Neural cell (in vitro differentiated cells): ENCODE results near the gene DMBT1. TPM values are rescaled to one million over a fixed set of nuclear protein-coding genes. Genes with fewer than 3 reads are reported as not detected.

Source experiments
- H2AFZ ChIP-seq: fragments of 200-600, 300-800 bp; sonication (generic), shearing (Covaris generic); 2 replicates; pipeline ENCODE4 v1.6.0; 2014; ENCODE audit warnings: low read depth, mild to moderate bottlenecking, antibody characterized with exemption, low read length, moderate library complexity
- H3F3A ChIP-seq: fragments of 200-600 bp; shearing (Covaris generic); 2 replicates; pipeline ENCODE4 v1.6.1; 2016; ENCODE audit warnings: mild to moderate bottlenecking, moderate library complexity, mixed read lengths, antibody characterized with exemption, low read length; ENCODE audit not compliant: insufficient read depth, poor library complexity, severe bottlenecking
- H3K27ac ChIP-seq: fragments of 200-600, 300-800 bp; sonication (generic), shearing (Covaris generic); 2 replicates; pipeline ENCODE4 v1.5.1; 2014; ENCODE audit warnings: mild to moderate bottlenecking, low read length, moderate library complexity
- H3K27me3 ChIP-seq: fragments of 300-800, 200-600 bp; sonication (generic), shearing (Covaris generic); 2 replicates; pipeline ENCODE4 v1.6.0; 2014; ENCODE audit warnings: mild to moderate bottlenecking, low read depth, low read length, moderate library complexity; ENCODE audit not compliant: insufficient read depth
- H3K36me3 ChIP-seq: fragments of 300-800, 200-600 bp; sonication (generic), shearing (Covaris generic); 2 replicates; pipeline ENCODE4 v1.5.1; 2014; ENCODE audit warnings: mild to moderate bottlenecking, antibody characterized with exemption, low read length, moderate library complexity; ENCODE audit not compliant: insufficient read depth
- H3K4me2 ChIP-seq: fragments of 300-800, 200-600 bp; sonication (generic), shearing (Covaris generic); 2 replicates; pipeline ENCODE4 v1.6.0; 2014; ENCODE audit warnings: mild to moderate bottlenecking, low read length
- H3K4me3 ChIP-seq: fragments of 300-800, 200-600 bp; sonication (generic), shearing (Covaris generic); 2 replicates; pipeline ENCODE4 v1.5.1; 2014; ENCODE audit warnings: mild to moderate bottlenecking, low read length, moderate library complexity
- H3K79me2 ChIP-seq: fragments of 200-600 bp; shearing (Covaris generic); replicated peaks from 2 replicates; pipeline ENCODE4 v1.6.0; 2014; ENCODE audit warnings: mild to moderate bottlenecking, low read length, moderate library complexity; ENCODE audit not compliant: insufficient read depth
- H3K9ac ChIP-seq: fragments of 300-800, 200-600 bp; sonication (generic), shearing (Covaris generic); 2 replicates; pipeline ENCODE4 v1.6.1; 2016; ENCODE audit warnings: mild to moderate bottlenecking, low read length, mixed read lengths
- H3K9me2 ChIP-seq: fragments of 200-600 bp; shearing (Covaris generic); 2 replicates; pipeline ENCODE4 v1.6.1; 2016; ENCODE audit warnings: mild to moderate bottlenecking, low read length, mixed read lengths; ENCODE audit not compliant: insufficient read depth
- H3K9me3 ChIP-seq: fragments of 200-600, 300-800 bp; sonication (generic), shearing (Covaris generic); 2 replicates; pipeline ENCODE4 v1.6.1; 2016; ENCODE audit warnings: mild to moderate bottlenecking, mixed run types, low read length, moderate library complexity, mixed read lengths
- H4K20me1 ChIP-seq: fragments of 200-600 bp; shearing (Covaris generic); 2 replicates; pipeline ENCODE4 v1.6.1; 2016; ENCODE audit warnings: mild to moderate bottlenecking, mixed run types; ENCODE audit not compliant: insufficient read depth
- EP300 ChIP-seq: fragments of 450-650 bp; conservative IDR thresholded peaks from 2 replicates; pipeline ENCODE4 v1.6.1; 2014; ENCODE audit warnings: antibody characterized with exemption, mild to moderate bottlenecking, moderate library complexity; ENCODE audit not compliant: poor library complexity, severe bottlenecking
- EZH2 ChIP-seq: fragments of 200-600, 300-800 bp; shearing (Covaris generic), sonication (generic); IDR thresholded peaks from 2 replicates; pipeline ENCODE4 v1.6.1; 2014; ENCODE audit warnings: antibody characterized with exemption, low read length, borderline replicate concordance, mild to moderate bottlenecking; ENCODE audit not compliant: insufficient read depth, poor library complexity, severe bottlenecking
- MXI1 ChIP-seq: fragments of 450-650 bp; conservative IDR thresholded peaks from 2 replicates; pipeline ENCODE4 v1.6.1; 2014; ENCODE audit warnings: antibody characterized with exemption, mild to moderate bottlenecking; ENCODE audit not compliant: poor library complexity, severe bottlenecking
- POLR2AphosphoS5 ChIP-seq: IDR thresholded peaks from 2 replicates; pipeline ENCODE4 v1.6.1; 2012
- RAD21 ChIP-seq: fragments of 450-650 bp; conservative IDR thresholded peaks from 2 replicates; pipeline ENCODE4 v1.6.1; 2014; ENCODE audit warnings: antibody characterized with exemption, mild to moderate bottlenecking, moderate library complexity
- SMC3 ChIP-seq: fragments of 450-650 bp; conservative IDR thresholded peaks from 2 replicates; pipeline ENCODE4 v1.6.1; 2014; ENCODE audit warnings: antibody characterized with exemption, mild to moderate bottlenecking, moderate library complexity; ENCODE audit not compliant: poor library complexity
- TAF1 ChIP-seq: IDR thresholded peaks from 2 replicates; pipeline ENCODE4 v1.6.1; 2012; ENCODE audit warnings: low read depth
- polyA plus RNA-seq: library from polyadenylated mRNA; depleted of rRNA; stranded (reverse); fragments of >200 nt; gene quantifications from 2 replicates; pipeline ENCODE4 v1.2.3, GENCODE V29; 2014
- TF ChIP-seq, protein P1 (sequence below): IDR thresholded peaks from 2 replicates; pipeline ENCODE4 v1.6.1; 2012; ENCODE audit warnings: borderline replicate concordance
- TF ChIP-seq, protein P2 (sequence below): fragments of 450-650 bp; IDR thresholded peaks from 2 replicates; pipeline ENCODE4 v1.5.1; 2014; ENCODE audit warnings: antibody characterized with exemption, mild to moderate bottlenecking, moderate library complexity; ENCODE audit not compliant: poor library complexity, severe bottlenecking

DMBT1 gene
- polyA plus RNA-seq, 1 donor from 2014 or later: not detected

DNA sequence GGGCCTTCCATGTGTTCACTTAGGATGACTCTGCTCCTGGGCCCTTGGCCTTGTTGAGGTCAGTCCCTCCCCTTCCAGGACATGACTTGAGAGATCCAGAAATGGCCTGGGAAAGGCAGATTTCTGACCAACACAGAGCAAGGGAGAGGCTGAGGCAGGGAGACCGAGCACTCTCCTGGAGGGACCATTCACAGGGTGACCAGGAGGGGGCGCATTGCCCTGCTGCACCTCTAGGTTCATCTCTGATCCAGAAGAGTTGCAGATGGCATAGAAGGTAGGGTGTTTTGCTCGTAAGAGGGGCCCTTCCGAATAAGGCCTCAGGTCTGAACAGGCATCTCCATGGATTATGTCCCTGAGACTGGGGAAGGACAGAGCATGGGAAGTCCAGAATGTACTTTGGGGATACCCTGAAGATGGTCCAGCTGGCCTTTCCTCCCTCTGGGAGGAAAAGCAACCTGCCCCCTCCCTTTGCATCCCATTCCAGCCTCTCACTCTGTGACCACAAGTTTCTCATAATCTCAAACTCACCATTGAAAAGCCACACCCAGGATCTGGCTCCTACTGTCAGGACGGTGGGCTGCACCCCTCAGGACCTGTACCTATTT is 6.6 kb downstream of the DMBT1 start:
- Histone ChIP-seq H2AFZ (no peak overlapping the region), H3K9me2 (no peaks in the 10 kb centered on the region), H3K79me2 (no peaks in the 10 kb centered on the region), H3K27me3 (no peaks in the 10 kb centered on the region), H3K9me3 (no peaks in the 10 kb centered on the region), H3K27ac (no peak overlapping the region), H3K4me2 (no peak overlapping the region), H3K9ac (no peak overlapping the region), H3F3A (no peaks in the 10 kb centered on the region), H3K36me3 (no peaks in the 10 kb centered on the region), H4K20me1 (no peaks in the 10 kb centered on the region), H3K4me3 (no peak overlapping the region)
- TF ChIP-seq SMC3: no peak
- TF ChIP-seq TAF1: no peak
- TF ChIP-seq, protein P1, sequence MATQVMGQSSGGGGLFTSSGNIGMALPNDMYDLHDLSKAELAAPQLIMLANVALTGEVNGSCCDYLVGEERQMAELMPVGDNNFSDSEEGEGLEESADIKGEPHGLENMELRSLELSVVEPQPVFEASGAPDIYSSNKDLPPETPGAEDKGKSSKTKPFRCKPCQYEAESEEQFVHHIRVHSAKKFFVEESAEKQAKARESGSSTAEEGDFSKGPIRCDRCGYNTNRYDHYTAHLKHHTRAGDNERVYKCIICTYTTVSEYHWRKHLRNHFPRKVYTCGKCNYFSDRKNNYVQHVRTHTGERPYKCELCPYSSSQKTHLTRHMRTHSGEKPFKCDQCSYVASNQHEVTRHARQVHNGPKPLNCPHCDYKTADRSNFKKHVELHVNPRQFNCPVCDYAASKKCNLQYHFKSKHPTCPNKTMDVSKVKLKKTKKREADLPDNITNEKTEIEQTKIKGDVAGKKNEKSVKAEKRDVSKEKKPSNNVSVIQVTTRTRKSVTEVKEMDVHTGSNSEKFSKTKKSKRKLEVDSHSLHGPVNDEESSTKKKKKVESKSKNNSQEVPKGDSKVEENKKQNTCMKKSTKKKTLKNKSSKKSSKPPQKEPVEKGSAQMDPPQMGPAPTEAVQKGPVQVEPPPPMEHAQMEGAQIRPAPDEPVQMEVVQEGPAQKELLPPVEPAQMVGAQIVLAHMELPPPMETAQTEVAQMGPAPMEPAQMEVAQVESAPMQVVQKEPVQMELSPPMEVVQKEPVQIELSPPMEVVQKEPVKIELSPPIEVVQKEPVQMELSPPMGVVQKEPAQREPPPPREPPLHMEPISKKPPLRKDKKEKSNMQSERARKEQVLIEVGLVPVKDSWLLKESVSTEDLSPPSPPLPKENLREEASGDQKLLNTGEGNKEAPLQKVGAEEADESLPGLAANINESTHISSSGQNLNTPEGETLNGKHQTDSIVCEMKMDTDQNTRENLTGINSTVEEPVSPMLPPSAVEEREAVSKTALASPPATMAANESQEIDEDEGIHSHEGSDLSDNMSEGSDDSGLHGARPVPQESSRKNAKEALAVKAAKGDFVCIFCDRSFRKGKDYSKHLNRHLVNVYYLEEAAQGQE: no peak
- TF ChIP-seq EP300: no peak
- TF ChIP-seq EZH2: no peak
- TF ChIP-seq, protein P2, sequence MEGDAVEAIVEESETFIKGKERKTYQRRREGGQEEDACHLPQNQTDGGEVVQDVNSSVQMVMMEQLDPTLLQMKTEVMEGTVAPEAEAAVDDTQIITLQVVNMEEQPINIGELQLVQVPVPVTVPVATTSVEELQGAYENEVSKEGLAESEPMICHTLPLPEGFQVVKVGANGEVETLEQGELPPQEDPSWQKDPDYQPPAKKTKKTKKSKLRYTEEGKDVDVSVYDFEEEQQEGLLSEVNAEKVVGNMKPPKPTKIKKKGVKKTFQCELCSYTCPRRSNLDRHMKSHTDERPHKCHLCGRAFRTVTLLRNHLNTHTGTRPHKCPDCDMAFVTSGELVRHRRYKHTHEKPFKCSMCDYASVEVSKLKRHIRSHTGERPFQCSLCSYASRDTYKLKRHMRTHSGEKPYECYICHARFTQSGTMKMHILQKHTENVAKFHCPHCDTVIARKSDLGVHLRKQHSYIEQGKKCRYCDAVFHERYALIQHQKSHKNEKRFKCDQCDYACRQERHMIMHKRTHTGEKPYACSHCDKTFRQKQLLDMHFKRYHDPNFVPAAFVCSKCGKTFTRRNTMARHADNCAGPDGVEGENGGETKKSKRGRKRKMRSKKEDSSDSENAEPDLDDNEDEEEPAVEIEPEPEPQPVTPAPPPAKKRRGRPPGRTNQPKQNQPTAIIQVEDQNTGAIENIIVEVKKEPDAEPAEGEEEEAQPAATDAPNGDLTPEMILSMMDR: no peak
- no peak for TF ChIP-seq RAD21
- no peak for TF ChIP-seq POLR2AphosphoS5
- TF ChIP-seq MXI1: no peak

DNA sequence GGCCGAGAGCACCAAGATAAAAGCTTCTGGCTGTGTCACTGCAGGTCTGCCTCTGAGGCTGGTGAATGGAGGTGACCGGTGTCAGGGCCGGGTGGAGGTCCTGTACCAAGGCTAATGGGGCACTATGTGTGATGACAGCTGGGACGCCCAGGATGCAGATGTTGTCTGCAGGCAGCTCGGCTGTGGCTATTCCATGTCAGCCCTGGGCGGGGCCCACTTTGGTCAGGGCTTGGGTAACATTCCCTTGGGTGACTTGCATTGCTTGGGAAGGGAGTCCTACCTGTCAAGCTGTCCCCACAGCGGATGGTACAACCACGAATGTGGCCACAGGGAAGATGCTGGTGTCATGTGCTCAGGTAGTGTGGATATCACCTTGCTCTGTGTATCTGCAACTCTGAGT is 8.0 kb downstream of the DMBT1 start:
- TF ChIP-seq, protein P2: no peak
- TF ChIP-seq EZH2 (no peak), TAF1 (no peak), EP300 (no peak), POLR2AphosphoS5 (no peak), MXI1 (no peak), RAD21 (no peak), SMC3 (no peak)
- TF ChIP-seq, protein P1: no peak
- H3K9me3 ChIP-seq: no peaks in the 10 kb centered on the region
- H4K20me1 ChIP-seq: no peaks in the 10 kb centered on the region
- no peaks in the 10 kb centered on the region for H3F3A ChIP-seq
- no peak overlapping the region for H3K9ac ChIP-seq
- H3K79me2 ChIP-seq: no peaks in the 10 kb centered on the region
- no peaks in the 10 kb centered on the region for H3K27me3 ChIP-seq
- no peak overlapping the region for H3K27ac ChIP-seq
- H3K4me2 ChIP-seq: no peak overlapping the region
- no peaks in the 10 kb centered on the region for H3K36me3 ChIP-seq
- H2AFZ ChIP-seq: no peak overlapping the region
- H3K9me2 ChIP-seq: no peaks in the 10 kb centered on the region
- H3K4me3 ChIP-seq: no peak overlapping the region
